HepG2 (cell line): ENCODE measurements around the gene KANSL3. TPM values are rescaled to one million over a fixed set of nuclear protein-coding genes. Genes with fewer than 3 reads are reported as not detected.

Experiments
- CBX5 ChIP-seq: sonication (generic); formaldehyde crosslinking; IDR thresholded peaks from 2 replicates; pipeline ENCODE4 v1.4.0; 2020; ENCODE audit warnings: missing genetic modification reagents, borderline replicate concordance
- ELF4 ChIP-seq: sonication (generic); formaldehyde crosslinking; IDR thresholded peaks from 2 replicates; pipeline ENCODE4 v1.5.0; 2020; ENCODE audit warnings: missing genetic modification reagents, mild to moderate bottlenecking, moderate library complexity, borderline replicate concordance
- PCBP1 ChIP-seq: fragments of 200-400 bp; formaldehyde crosslinking; IDR thresholded peaks from 2 replicates; pipeline ENCODE4 v1.6.1; 2017; ENCODE audit warnings: mild to moderate bottlenecking, low read depth, low read length, borderline replicate concordance
- ZBTB4 ChIP-seq: sonication (generic); formaldehyde crosslinking; IDR thresholded peaks from 2 replicates; pipeline ENCODE4 v1.4.0; 2020; ENCODE audit warnings: missing genetic modification reagents, mild to moderate bottlenecking, borderline replicate concordance
- ZKSCAN8 ChIP-seq: IDR thresholded peaks from 2 replicates; pipeline ENCODE4 v1.6.1; 2016; ENCODE audit warnings: borderline replicate concordance, missing genetic modification reagents, missing compliant biosample characterization
- ZNF432 ChIP-seq: sonication (generic); formaldehyde crosslinking; IDR thresholded peaks from 2 replicates; pipeline ENCODE4 v1.5.0; 2020; ENCODE audit warnings: missing genetic modification reagents, mild to moderate bottlenecking, borderline replicate concordance
- ZNF841 ChIP-seq: sonication (generic); formaldehyde crosslinking; IDR thresholded peaks from 2 replicates; pipeline ENCODE4 v1.8.1; 2023; ENCODE audit warnings: missing genetic modification reagents, borderline replicate concordance
- ZNF891 ChIP-seq: sonication (generic); formaldehyde crosslinking; IDR thresholded peaks from 2 replicates; pipeline ENCODE4 v1.5.0; 2020; ENCODE audit warnings: mild to moderate bottlenecking, missing genetic modification reagents
- ZUFSP ChIP-seq: sonication (generic); formaldehyde crosslinking; IDR thresholded peaks from 2 replicates; pipeline ENCODE4 v1.9.0; 2021; ENCODE audit warnings: missing genetic modification reagents, mild to moderate bottlenecking, borderline replicate concordance
- polyA plus RNA-seq, 8 experiments: library from polyadenylated mRNA; depleted of rRNA in 3 of 8; stranded (reverse) in 7 of 8; unstranded in 1 of 8; fragments of >200 nt; fragmentation: Illumina TruSeq in 4 of 8; extraction: Trizol in 4 of 8; gene quantifications; 2 replicates each; pipeline versions ENCODE4 v1.2.1 to v1.2.3, GENCODE V29; 2011 to 2016; ENCODE audit warnings: low read depth in 4 of 8, missing spikeins in 1 of 8, mixed read lengths in 1 of 8; ENCODE audit not compliant: insufficient read depth in 1 of 8
- total RNA-seq, 5 experiments: library from RNA; depleted of rRNA; stranded (reverse); fragments of >200 nt; fragmentation: Illumina TruSeq; extraction: Trizol; gene quantifications; 2 replicates each; pipeline ENCODE4 v1.2.3, GENCODE V29; 2016; ENCODE audit warnings: low read depth in 1 of 5
- TF ChIP-seq, protein P1 (sequence below), 2 experiments: fragments of 450-650 bp in 1 of 2; sonication (generic) in 1 of 2; formaldehyde crosslinking in 1 of 2; IDR thresholded peaks; 2 replicates each; pipeline versions ENCODE4 v1.6.1 to v1.8.0; 2016 to 2022; ENCODE audit warnings: antibody characterized with exemption in 1 of 2, mild to moderate bottlenecking in 1 of 2, missing genetic modification reagents in 1 of 2
- TF ChIP-seq, protein P2 (sequence below): sonication (generic); IDR thresholded peaks from 2 replicates; pipeline ENCODE4 v1.6.1; 2016; ENCODE audit warnings: low read depth, borderline replicate concordance

The KANSL3 gene
- total and polyA plus RNA-seq, 2 of the 13 experiments (the other 11 are each of a cell fraction or from before 2014, with no cell fraction given), result 20.8 to 37.3 TPM

GRCh38 chr2:96554293-96555145 is 83.6 kb downstream of the KANSL3 start (continued):
- no peak for TF ChIP-seq ZNF432 (CRISPR knock-in tag)
- no peak for TF ChIP-seq ZUFSP (CRISPR knock-in tag)
- peak; percentile 92; the same call in 1 of the 2 replicates for TF ChIP-seq CBX5 (CRISPR knock-in tag)
- TF ChIP-seq ZNF891 (CRISPR knock-in tag), result peak; percentile 21; the same call in 1 of the 2 replicates
- no peak for TF ChIP-seq ZNF841
- no peak for TF ChIP-seq ELF4 (CRISPR knock-in tag)
- no peak for TF ChIP-seq ZKSCAN8 (CRISPR knock-in tag)
- TF ChIP-seq, protein P1, sequence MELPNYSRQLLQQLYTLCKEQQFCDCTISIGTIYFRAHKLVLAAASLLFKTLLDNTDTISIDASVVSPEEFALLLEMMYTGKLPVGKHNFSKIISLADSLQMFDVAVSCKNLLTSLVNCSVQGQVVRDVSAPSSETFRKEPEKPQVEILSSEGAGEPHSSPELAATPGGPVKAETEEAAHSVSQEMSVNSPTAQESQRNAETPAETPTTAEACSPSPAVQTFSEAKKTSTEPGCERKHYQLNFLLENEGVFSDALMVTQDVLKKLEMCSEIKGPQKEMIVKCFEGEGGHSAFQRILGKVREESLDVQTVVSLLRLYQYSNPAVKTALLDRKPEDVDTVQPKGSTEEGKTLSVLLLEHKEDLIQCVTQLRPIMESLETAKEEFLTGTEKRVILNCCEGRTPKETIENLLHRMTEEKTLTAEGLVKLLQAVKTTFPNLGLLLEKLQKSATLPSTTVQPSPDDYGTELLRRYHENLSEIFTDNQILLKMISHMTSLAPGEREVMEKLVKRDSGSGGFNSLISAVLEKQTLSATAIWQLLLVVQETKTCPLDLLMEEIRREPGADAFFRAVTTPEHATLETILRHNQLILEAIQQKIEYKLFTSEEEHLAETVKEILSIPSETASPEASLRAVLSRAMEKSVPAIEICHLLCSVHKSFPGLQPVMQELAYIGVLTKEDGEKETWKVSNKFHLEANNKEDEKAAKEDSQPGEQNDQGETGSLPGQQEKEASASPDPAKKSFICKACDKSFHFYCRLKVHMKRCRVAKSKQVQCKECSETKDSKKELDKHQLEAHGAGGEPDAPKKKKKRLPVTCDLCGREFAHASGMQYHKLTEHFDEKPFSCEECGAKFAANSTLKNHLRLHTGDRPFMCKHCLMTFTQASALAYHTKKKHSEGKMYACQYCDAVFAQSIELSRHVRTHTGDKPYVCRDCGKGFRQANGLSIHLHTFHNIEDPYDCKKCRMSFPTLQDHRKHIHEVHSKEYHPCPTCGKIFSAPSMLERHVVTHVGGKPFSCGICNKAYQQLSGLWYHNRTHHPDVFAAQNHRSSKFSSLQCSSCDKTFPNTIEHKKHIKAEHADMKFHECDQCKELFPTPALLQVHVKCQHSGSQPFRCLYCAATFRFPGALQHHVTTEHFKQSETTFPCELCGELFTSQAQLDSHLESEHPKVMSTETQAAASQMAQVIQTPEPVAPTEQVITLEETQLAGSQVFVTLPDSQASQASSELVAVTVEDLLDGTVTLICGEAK (IDR thresholded peaks at IDR 0.05), result no peak
- TF ChIP-seq, protein P1 (CRISPR knock-in tag; IDR thresholded peaks at IDR 0.05), result peak; percentile 32; the same call in 1 of the 2 replicates
- TF ChIP-seq PCBP1, result no peak
- TF ChIP-seq ZBTB4, result peak; percentile 70; the same call in 1 of the 2 replicates
- TF ChIP-seq, protein P2, sequence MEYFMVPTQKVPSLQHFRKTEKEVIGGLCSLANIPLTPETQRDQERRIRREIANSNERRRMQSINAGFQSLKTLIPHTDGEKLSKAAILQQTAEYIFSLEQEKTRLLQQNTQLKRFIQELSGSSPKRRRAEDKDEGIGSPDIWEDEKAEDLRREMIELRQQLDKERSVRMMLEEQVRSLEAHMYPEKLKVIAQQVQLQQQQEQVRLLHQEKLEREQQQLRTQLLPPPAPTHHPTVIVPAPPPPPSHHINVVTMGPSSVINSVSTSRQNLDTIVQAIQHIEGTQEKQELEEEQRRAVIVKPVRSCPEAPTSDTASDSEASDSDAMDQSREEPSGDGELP, result no peak
